Lower leg skin (tissue), 4 donors: ENCODE results near the gene GAS6. TPM values are rescaled to one million over a fixed set of nuclear protein-coding genes. Genes with fewer than 3 reads are reported as not detected.

Source experiments
- DNase-seq, 2 donors: peaks; one replicate each; pipeline ENCODE4 v3.0.0-alpha.2; 2019; ENCODE audit warnings: low spot score in 2 of 2
- H3K4me3 ChIP-seq: fragments of 200-600 bp; sonication (generic); 2 replicates; pipeline ENCODE4 v1.5.1; 2017; ENCODE audit warnings: mild to moderate bottlenecking, low read depth; ENCODE audit not compliant: poor library complexity, severe bottlenecking
- CTCF ChIP-seq, 3 donors: fragments of 450-650 bp; IDR thresholded peaks; one replicate each; pipeline ENCODE4 v1.5.1; 2016; ENCODE audit warnings: antibody characterized with exemption in 3 of 3, mild to moderate bottlenecking in 3 of 3, moderate library complexity in 2 of 3
- POLR2A ChIP-seq, 2 donors: fragments of 450-650 bp; IDR thresholded peaks; one replicate each; pipeline ENCODE4 v1.6.1; 2016 to 2017; ENCODE audit warnings: antibody characterized with exemption in 2 of 2, mild to moderate bottlenecking in 1 of 2, moderate library complexity in 1 of 2
- WGBS, 2 donors: methylation state at CpG; one replicate each; pipeline ENCODE4 v1.1.5; 2018; 5-methylcytosine and 5-hydroxymethylcytosine counted together
- intact Hi-C: fragments of 100-400 bp; cut with DNase I; formaldehyde crosslinking; loops from one replicate; pipeline ENCODE4 v1.15.0; 2023; ENCODE audit warnings: low total_unique reads
- total RNA-seq, 4 donors: library from RNA; depleted of rRNA; stranded (reverse); fragments of >200 nt; gene quantifications; one replicate each; pipeline ENCODE4 v1.1.0, GENCODE V29; 2016

GAS6 gene
- total RNA-seq, 4 donors from 2014 or later: 176 to 307 (median 213) TPM

GRCh38 chr13:113881614-113882266 is 17.9 kb upstream of the GAS6 start:
- TF ChIP-seq POLR2A (IDR thresholded peaks at IDR 0.05) (no peak), CTCF (IDR thresholded peaks at IDR 0.05) (no peak)
- no peak overlapping the region for H3K4me3 ChIP-seq
- intact Hi-C loops: no loop called here
- WGBS, 2 donors: 47 to 52% methylated on average over 10 of the region's 10 CpGs
- DNase-seq: peak in 1 of 2 donors; percentile 34

GRCh38 chr13:113880651-113881611 is 17.1 kb upstream of the GAS6 start:
- WGBS, 2 donors: 74 to 75% methylated on average over 16 to 17 of the region's 17 CpGs
- peak; percentile 14 to 80 for DNase-seq

GRCh38 chr13:113879494-113880360 is 15.9 kb upstream of the GAS6 start:
- intact Hi-C loops: no loop called here
- TF ChIP-seq CTCF (IDR thresholded peaks at IDR 0.05) (no peak), POLR2A (IDR thresholded peaks at IDR 0.05) (no peak)
- no peak overlapping the region for H3K4me3 ChIP-seq
- DNase-seq: no peak
- 77 to 85% methylated on average over 11 of the region's 11 CpGs for WGBS, 2 donors

More at GRCh38 chr13:113880651-113881611, 17.1 kb upstream of the GAS6 start:
- no peak overlapping the region for H3K4me3 ChIP-seq
- intact Hi-C loops: no loop called here
- TF ChIP-seq CTCF (IDR thresholded peaks at IDR 0.05) (no peak), POLR2A (IDR thresholded peaks at IDR 0.05) (no peak)

- H3K4me3 ChIP-seq: no peak overlapping the region
- TF ChIP-seq CTCF (IDR thresholded peaks at IDR 0.05) (no peak), POLR2A (IDR thresholded peaks at IDR 0.05) (no peak)
- WGBS, 2 donors: 71% methylated on average over 7 of the region's 7 CpGs
- DNase-seq: peak in 1 of 2 donors; percentile 61
- intact Hi-C loops: no loop called here
These were observed 15.1 kb upstream of the GAS6 start for GRCh38 chr13:113879017-113879416.

- no peak overlapping the region for H3K4me3 ChIP-seq
- intact Hi-C loops: no loop called here
- 92 to 93% methylated on average over 21 of the region's 21 CpGs for WGBS, 2 donors
- no peak for TF ChIP-seq CTCF (IDR thresholded peaks at IDR 0.05)
- no peak for TF ChIP-seq POLR2A (IDR thresholded peaks at IDR 0.05)
- peak in 1 of 2 donors; percentile 80 for DNase-seq
These were observed 13.5 kb upstream of the GAS6 start for GRCh38 chr13:113877149-113877990.
